ENCODE data around the gene HYAL1. TPM values are rescaled to one million over a fixed set of nuclear protein-coding genes. Genes with fewer than 3 reads are reported as not detected.

The HYAL1 gene
- total and polyA plus RNA-seq, 2 experiments from 2014 or later, result 0.20 TPM; not detected in 1

GRCh38 chr3:50251220-50251619 lies 52.2 kb downstream of the HYAL1 start:
- Histone ChIP-seq H3K4me1 (ENCODE audit: insufficient read depth) (peaks cover 37% of the 10 kb centered on the region), H3F3A (ENCODE audit: insufficient read depth) (peaks cover 18% of the 10 kb centered on the region), H3K9me3 (ENCODE audit: low read depth) (no peaks in the 10 kb centered on the region), H3K27me3 (replicated peaks; ENCODE audit: insufficient read depth) (no peaks in the 10 kb centered on the region), H4K20me1 (ENCODE audit: insufficient read depth) (no peaks in the 10 kb centered on the region), H2AFZ (no peak overlapping the region), H3K9ac (no peak overlapping the region), H3K27ac (peak overlapping the region; percentile 66), H3K9me2 (ENCODE audit: insufficient read depth) (no peaks in the 10 kb centered on the region), H3K79me2 (ENCODE audit: insufficient read depth) (peaks cover 91% of the 10 kb centered on the region), H3K4me3 (no peak overlapping the region), H3K36me3 (ENCODE audit: low read depth) (peaks cover 4% of the 10 kb centered on the region; the same call in 1 of the 2 replicates), H3K4me2 (ENCODE audit: unreplicated experiment) (no peak overlapping the region)
- no peak for TF ChIP-seq EZH2phosphoT487 (IDR thresholded peaks at IDR 0.05; ENCODE audit: insufficient read depth, low read depth)
- TF ChIP-seq EZH2 (IDR thresholded peaks at IDR 0.05; ENCODE audit: insufficient read depth, poor library complexity, severe bottlenecking), result no peak
- 31 to 39% methylated on average over 8 of the region's 8 CpGs for WGBS, 2 experiments (ENCODE audit: low coverage in 1 of 2, low lambda C conversion rate in 2 of 2, missing lambda C conversion rate in 2 of 2)
- in situ Hi-C loops (cut with MboI), result no loop called here
- peak; percentile 96 for DNase-seq

- no peak for DNase-seq
- no peaks in the 10 kb centered on the region for H4K20me1 ChIP-seq (ENCODE audit: insufficient read depth)
- no peaks in the 10 kb centered on the region for H3K9me2 ChIP-seq (ENCODE audit: insufficient read depth)
- no peak overlapping the region for H3K4me3 ChIP-seq
- 81 to 100% methylated on average over 4 of the region's 4 CpGs for WGBS, 2 experiments (ENCODE audit: low coverage in 1 of 2, low lambda C conversion rate in 2 of 2, missing lambda C conversion rate in 2 of 2)
- H3K27me3 ChIP-seq (replicated peaks; ENCODE audit: insufficient read depth), result no peaks in the 10 kb centered on the region
- in situ Hi-C loops (cut with MboI), result no loop called here
- H3K9ac ChIP-seq, result no peak overlapping the region
- H3K36me3 ChIP-seq (ENCODE audit: low read depth), result peaks cover 4% of the 10 kb centered on the region; the same call in 1 of the 2 replicates
- H3K9me3 ChIP-seq (ENCODE audit: low read depth), result no peaks in the 10 kb centered on the region
- H2AFZ ChIP-seq, result no peak overlapping the region
- peak overlapping the region; percentile 3; the same call in 1 of the 2 replicates for H3K27ac ChIP-seq
- peaks cover 92% of the 10 kb centered on the region for H3K79me2 ChIP-seq (ENCODE audit: insufficient read depth)
- peaks cover 43% of the 10 kb centered on the region for H3K4me1 ChIP-seq (ENCODE audit: insufficient read depth)
- no peak overlapping the region for H3K4me2 ChIP-seq (ENCODE audit: unreplicated experiment)
- H3F3A ChIP-seq (ENCODE audit: insufficient read depth), result peaks cover 24% of the 10 kb centered on the region
- TF ChIP-seq EZH2phosphoT487 (IDR thresholded peaks at IDR 0.05; ENCODE audit: insufficient read depth, low read depth), result no peak
- TF ChIP-seq EZH2 (IDR thresholded peaks at IDR 0.05; ENCODE audit: insufficient read depth, poor library complexity, severe bottlenecking), result no peak
Observed at GRCh38 chr3:50250514-50250913, 52.9 kb downstream of the HYAL1 start.

Other genes starting within 250 kb of the HYAL1 start
- gene RBM5, start 214.7 kb downstream of the HYAL1 start, total RNA-seq (2014; rRNA removed; shearing (Covaris generic)), result 86.1 and 152 TPM in 2 replicates
- gene RBM5, start 214.7 kb downstream of the HYAL1 start, polyA plus RNA-seq (2016; fragmentation: Nextera tagmentation; extraction: Ambion mirVana), result 44.5 and 55.0 TPM in 2 replicates
- gene SEMA3F, start 148.2 kb downstream of the HYAL1 start, total RNA-seq (2014; rRNA removed; shearing (Covaris generic)), result 3.2 and 3.5 TPM in 2 replicates
- gene SEMA3F, start 148.2 kb downstream of the HYAL1 start, polyA plus RNA-seq (2016; fragmentation: Nextera tagmentation; extraction: Ambion mirVana), result 0.25 and 0.54 TPM in 2 replicates
- gene GNAT1, start 112.0 kb downstream of the HYAL1 start, total RNA-seq (2014; rRNA removed; shearing (Covaris generic)), result not detected in 2 replicates
- gene GNAT1, start 112.0 kb downstream of the HYAL1 start, polyA plus RNA-seq (2016; fragmentation: Nextera tagmentation; extraction: Ambion mirVana), result not detected in 2 replicates
- gene SLC38A3, start 98.3 kb downstream of the HYAL1 start, total RNA-seq (2014; rRNA removed; shearing (Covaris generic)), result under 0.01 TPM in 1 of 2 replicates, not detected in the other
- gene SLC38A3, start 98.3 kb downstream of the HYAL1 start, polyA plus RNA-seq (2016; fragmentation: Nextera tagmentation; extraction: Ambion mirVana), result 0.36 and 0.93 TPM in 2 replicates
- 393 and 427 TPM in 2 replicates for gene GNAI2, start 67.4 kb downstream of the HYAL1 start, total RNA-seq (2014; rRNA removed; shearing (Covaris generic))
- 424 and 426 TPM in 2 replicates for gene GNAI2, start 67.4 kb downstream of the HYAL1 start, polyA plus RNA-seq (2016; fragmentation: Nextera tagmentation; extraction: Ambion mirVana)
- gene SEMA3B, start 34.4 kb downstream of the HYAL1 start, total RNA-seq (2014; rRNA removed; shearing (Covaris generic)), result 8.8 and 13.3 TPM in 2 replicates
- 7.6 and 8.4 TPM in 2 replicates for gene SEMA3B, start 34.4 kb downstream of the HYAL1 start, polyA plus RNA-seq (2016; fragmentation: Nextera tagmentation; extraction: Ambion mirVana)
- not detected in 2 replicates for gene LSMEM2, start 24.5 kb downstream of the HYAL1 start, total RNA-seq (2014; rRNA removed; shearing (Covaris generic))
- not detected in 2 replicates for gene LSMEM2, start 24.5 kb downstream of the HYAL1 start, polyA plus RNA-seq (2016; fragmentation: Nextera tagmentation; extraction: Ambion mirVana)
- 86.6 and 90.2 TPM in 2 replicates for gene IFRD2, start 11.1 kb downstream of the HYAL1 start, total RNA-seq (2014; rRNA removed; shearing (Covaris generic))
- 85.4 and 90.6 TPM in 2 replicates for gene IFRD2, start 11.1 kb downstream of the HYAL1 start, polyA plus RNA-seq (2016; fragmentation: Nextera tagmentation; extraction: Ambion mirVana)
- gene HYAL3, start 4.2 kb downstream of the HYAL1 start, total RNA-seq (2014; rRNA removed; shearing (Covaris generic)), result 3.0 and 9.6 TPM in 2 replicates
- gene HYAL3, start 4.2 kb downstream of the HYAL1 start, polyA plus RNA-seq (2016; fragmentation: Nextera tagmentation; extraction: Ambion mirVana), result 5.7 and 7.6 TPM in 2 replicates
- gene NAA80, start 4.2 kb downstream of the HYAL1 start, total RNA-seq (2014; rRNA removed; shearing (Covaris generic)), result 7.8 and 10.2 TPM in 2 replicates
- gene NAA80, start 4.2 kb downstream of the HYAL1 start, polyA plus RNA-seq (2016; fragmentation: Nextera tagmentation; extraction: Ambion mirVana), result 10.8 and 11.1 TPM in 2 replicates
- 47.8 and 48.0 TPM in 2 replicates for gene HYAL2, start 19.2 kb upstream of the HYAL1 start, total RNA-seq (2014; rRNA removed; shearing (Covaris generic))
- gene HYAL2, start 19.2 kb upstream of the HYAL1 start, polyA plus RNA-seq (2016; fragmentation: Nextera tagmentation; extraction: Ambion mirVana), result 33.6 and 35.8 TPM in 2 replicates
- 14.3 and 32.5 TPM in 2 replicates for gene TUSC2, start 24.6 kb upstream of the HYAL1 start, total RNA-seq (2014; rRNA removed; shearing (Covaris generic))
- gene TUSC2, start 24.6 kb upstream of the HYAL1 start, polyA plus RNA-seq (2016; fragmentation: Nextera tagmentation; extraction: Ambion mirVana), result 45.7 and 46.5 TPM in 2 replicates
- gene RASSF1, start 37.3 kb upstream of the HYAL1 start, total RNA-seq (2014; rRNA removed; shearing (Covaris generic)), result 57.5 and 68.7 TPM in 2 replicates
- gene RASSF1, start 37.3 kb upstream of the HYAL1 start, polyA plus RNA-seq (2016; fragmentation: Nextera tagmentation; extraction: Ambion mirVana), result 56.4 and 59.0 TPM in 2 replicates
- gene ZMYND10, start 42.2 kb upstream of the HYAL1 start, total RNA-seq (2014; rRNA removed; shearing (Covaris generic)), result 1.5 TPM in 1 of 2 replicates, not detected in the other
- 0.61 and 0.90 TPM in 2 replicates for gene ZMYND10, start 42.2 kb upstream of the HYAL1 start, polyA plus RNA-seq (2016; fragmentation: Nextera tagmentation; extraction: Ambion mirVana)
- 17.9 and 20.2 TPM in 2 replicates for gene NPRL2, start 47.2 kb upstream of the HYAL1 start, total RNA-seq (2014; rRNA removed; shearing (Covaris generic))
- 22.9 and 28.9 TPM in 2 replicates for gene NPRL2, start 47.2 kb upstream of the HYAL1 start, polyA plus RNA-seq (2016; fragmentation: Nextera tagmentation; extraction: Ambion mirVana)
- gene CYB561D2, start 47.3 kb upstream of the HYAL1 start, total RNA-seq (2014; rRNA removed; shearing (Covaris generic)), result 29.0 and 37.7 TPM in 2 replicates
- 28.3 and 31.5 TPM in 2 replicates for gene CYB561D2, start 47.3 kb upstream of the HYAL1 start, polyA plus RNA-seq (2016; fragmentation: Nextera tagmentation; extraction: Ambion mirVana)
- gene TMEM115, start 55.9 kb upstream of the HYAL1 start, total RNA-seq (2014; rRNA removed; shearing (Covaris generic)), result 68.4 and 95.4 TPM in 2 replicates
- 73.1 and 78.1 TPM in 2 replicates for gene TMEM115, start 55.9 kb upstream of the HYAL1 start, polyA plus RNA-seq (2016; fragmentation: Nextera tagmentation; extraction: Ambion mirVana)
- gene CACNA2D2, start 200.1 kb upstream of the HYAL1 start, total RNA-seq (2014; rRNA removed; shearing (Covaris generic)), result not detected in 2 replicates
- gene CACNA2D2, start 200.1 kb upstream of the HYAL1 start, polyA plus RNA-seq (2016; fragmentation: Nextera tagmentation; extraction: Ambion mirVana), result not detected in 2 replicates

All from GM23248 (cell line).